Measurements from ENCODE around the gene OLFML2B. TPM values are rescaled to one million over a fixed set of nuclear protein-coding genes. Genes with fewer than 3 reads are reported as not detected.

The OLFML2B gene
- total and polyA plus RNA-seq, 2 donors (not counting 1 experiment from before 2014, with no cell fraction given), result 5.1 to 7.2 TPM

- H3K79me2 ChIP-seq (ENCODE audit: control insufficient read depth, insufficient read depth, low read length), result no peaks in the 10 kb centered on the region
- H3K9me3 ChIP-seq (ENCODE audit: control insufficient read depth, insufficient read depth, low read depth, low read length), result no peaks in the 10 kb centered on the region
- H3K9ac ChIP-seq (ENCODE audit: insufficient read depth, low read length), result no peak overlapping the region
- DNase-seq (ENCODE audit: low read depth in 2 of 2), result no peak
- no peaks in the 10 kb centered on the region for H3K4me1 ChIP-seq (ENCODE audit: control insufficient read depth, extremely low read depth, insufficient read depth, low read length)
- no peak overlapping the region for H3K4me3 ChIP-seq (replicated peaks in 1 of 4; ENCODE audit: control extremely low read depth in 1 of 4, insufficient read depth in 1 of 4, low read depth in 3 of 4, low read length in 4 of 4)
- H2AFZ ChIP-seq (ENCODE audit: low read length), result no peak overlapping the region
- H3K27ac ChIP-seq (ENCODE audit: insufficient read depth, low read length), result no peak overlapping the region
- no peaks in the 10 kb centered on the region for H4K20me1 ChIP-seq (ENCODE audit: control insufficient read depth, extremely low read depth, insufficient read depth, low read length)
- no peak overlapping the region for H3K4me2 ChIP-seq (ENCODE audit: extremely low read depth, insufficient read depth, low read length)
- H3K27me3 ChIP-seq (ENCODE audit: control insufficient read depth, insufficient read depth, low read length), result no peaks in the 10 kb centered on the region
- TF ChIP-seq EZH2 (IDR thresholded peaks at IDR 0.05; ENCODE audit: low read length, missing control alignments) (no peak), CTCF (conservative IDR thresholded peaks at IDR 0.05 in 1 of 2, IDR thresholded peaks at IDR 0.05 in 1 of 2; ENCODE audit: low read depth in 1 of 2, low read length in 2 of 2) (no peak)
- no peaks in the 10 kb centered on the region for H3K36me3 ChIP-seq (ENCODE audit: control insufficient read depth, insufficient read depth, low read length)
These were observed 50.8 kb downstream of the OLFML2B start for GRCh38 chr1:161972828-161973227.

GRCh38 chr1:161970633-161971032, 53.0 kb downstream of the OLFML2B start:
- Histone ChIP-seq H3K36me3 (ENCODE audit: control insufficient read depth, insufficient read depth, low read length) (no peaks in the 10 kb centered on the region), H3K4me1 (ENCODE audit: control insufficient read depth, extremely low read depth, insufficient read depth, low read length) (no peaks in the 10 kb centered on the region), H3K27me3 (ENCODE audit: control insufficient read depth, insufficient read depth, low read length) (no peaks in the 10 kb centered on the region), H3K79me2 (ENCODE audit: control insufficient read depth, insufficient read depth, low read length) (no peaks in the 10 kb centered on the region), H3K4me3 (replicated peaks in 1 of 4; ENCODE audit: control extremely low read depth in 1 of 4, insufficient read depth in 1 of 4, low read depth in 3 of 4, low read length in 4 of 4) (no peak overlapping the region), H3K27ac (ENCODE audit: insufficient read depth, low read length) (no peak overlapping the region), H3K9ac (ENCODE audit: insufficient read depth, low read length) (no peak overlapping the region), H2AFZ (ENCODE audit: low read length) (no peak overlapping the region), H3K4me2 (ENCODE audit: extremely low read depth, insufficient read depth, low read length) (no peak overlapping the region), H4K20me1 (ENCODE audit: control insufficient read depth, extremely low read depth, insufficient read depth, low read length) (no peaks in the 10 kb centered on the region), H3K9me3 (ENCODE audit: control insufficient read depth, insufficient read depth, low read depth, low read length) (no peaks in the 10 kb centered on the region)
- no peak for TF ChIP-seq EZH2 (IDR thresholded peaks at IDR 0.05; ENCODE audit: low read length, missing control alignments)
- TF ChIP-seq CTCF (conservative IDR thresholded peaks at IDR 0.05 in 1 of 2, IDR thresholded peaks at IDR 0.05 in 1 of 2; ENCODE audit: low read depth in 1 of 2, low read length in 2 of 2), result no peak
- no peak for DNase-seq (ENCODE audit: low read depth in 2 of 2)

GRCh38 chr1:161970036-161970435, 53.6 kb downstream of the OLFML2B start:
- Histone ChIP-seq H3K27ac (ENCODE audit: insufficient read depth, low read length) (no peak overlapping the region), H3K4me3 (replicated peaks in 1 of 4; ENCODE audit: control extremely low read depth in 1 of 4, insufficient read depth in 1 of 4, low read depth in 3 of 4, low read length in 4 of 4) (no peak overlapping the region)
- TF ChIP-seq EZH2 (IDR thresholded peaks at IDR 0.05; ENCODE audit: low read length, missing control alignments) (no peak), CTCF (conservative IDR thresholded peaks at IDR 0.05 in 1 of 2, IDR thresholded peaks at IDR 0.05 in 1 of 2; ENCODE audit: low read depth in 1 of 2, low read length in 2 of 2) (no peak)

More at GRCh38 chr1:161970036-161970435, 53.6 kb downstream of the OLFML2B start:
- DNase-seq (ENCODE audit: low read depth in 2 of 2), result no peak
- Histone ChIP-seq H4K20me1 (ENCODE audit: control insufficient read depth, extremely low read depth, insufficient read depth, low read length) (no peaks in the 10 kb centered on the region), H3K9me3 (ENCODE audit: control insufficient read depth, insufficient read depth, low read depth, low read length) (no peaks in the 10 kb centered on the region), H3K79me2 (ENCODE audit: control insufficient read depth, insufficient read depth, low read length) (no peaks in the 10 kb centered on the region), H3K4me2 (ENCODE audit: extremely low read depth, insufficient read depth, low read length) (no peak overlapping the region), H3K27me3 (ENCODE audit: control insufficient read depth, insufficient read depth, low read length) (no peaks in the 10 kb centered on the region), H3K4me1 (ENCODE audit: control insufficient read depth, extremely low read depth, insufficient read depth, low read length) (no peaks in the 10 kb centered on the region), H3K36me3 (ENCODE audit: control insufficient read depth, insufficient read depth, low read length) (no peaks in the 10 kb centered on the region), H3K9ac (ENCODE audit: insufficient read depth, low read length) (no peak overlapping the region), H2AFZ (ENCODE audit: low read length) (no peak overlapping the region)
